HG03095 (cell line): ENCODE data around the gene OTUD3.
"Not testable (repeated sequence)": the region's sequence is repeated elsewhere in the genome, so short reads cannot be mapped to it uniquely, and the experiment has no call there.

ENCODE experiments used
- ATAC-seq: cut with Tn5 transposase; IDR thresholded peaks from one replicate; pipeline ENCODE4 v1.9.1; 2021; ENCODE audit warnings: moderate library complexity; ENCODE audit not compliant: unreplicated experiment

Gene OTUD3

GRCh38 chr1:19909971-19910370, 27.8 kb downstream of the OTUD3 start:
- ATAC-seq, result no peak

GRCh38 chr1:19910650-19911049, 28.5 kb downstream of the OTUD3 start:
- no peak for ATAC-seq

GRCh38 chr1:19918057-19918456, 35.9 kb downstream of the OTUD3 start:
- no peak for ATAC-seq

GRCh38 chr1:19920132-19920710, 38.0 kb downstream of the OTUD3 start:
- no peak for ATAC-seq

- ATAC-seq, result no peak
Measured at GRCh38 chr1:19921310-19921709, 39.1 kb downstream of the OTUD3 start.

GRCh38 chr1:19922015-19922688, 40.0 kb downstream of the OTUD3 start:
- no peak for ATAC-seq

- no peak for ATAC-seq
Measured at GRCh38 chr1:19923137-19923952, 41.1 kb downstream of the OTUD3 start, which contains the start of gene PLA2G2E. Gene PLA2G2E, minus strand, starts transcription at chr1:19923617. Its CDS starts 58 bp downstream, at chr1:19923559.

- ATAC-seq, result no peak
Measured at GRCh38 chr1:19923953-19924346, 41.8 kb downstream of the OTUD3 start.

GRCh38 chr1:19925342-19926070, 43.3 kb downstream of the OTUD3 start:
- ATAC-seq, result no peak

GRCh38 chr1:19926296-19927129, 44.3 kb downstream of the OTUD3 start:
- ATAC-seq, result no peak

- ATAC-seq, result not testable (repeated sequence)
Measured at GRCh38 chr1:19927130-19927421, 44.9 kb downstream of the OTUD3 start.

- ATAC-seq, result no peak
Measured at GRCh38 chr1:19932866-19933265, 50.7 kb downstream of the OTUD3 start.

- ATAC-seq, result no peak
Measured at GRCh38 chr1:19934336-19934735, 52.1 kb downstream of the OTUD3 start.

GRCh38 chr1:19936061-19936750, 54.0 kb downstream of the OTUD3 start:
- ATAC-seq, result no peak

GRCh38 chr1:19938472-19938871, 56.3 kb downstream of the OTUD3 start:
- ATAC-seq, result no peak

GRCh38 chr1:19940486-19941205, 58.5 kb downstream of the OTUD3 start:
- no peak for ATAC-seq

- no peak for ATAC-seq
Measured at GRCh38 chr1:19941206-19941568, 59.0 kb downstream of the OTUD3 start.

- ATAC-seq, result no peak
Measured at GRCh38 chr1:19942088-19942487, 59.9 kb downstream of the OTUD3 start.

GRCh38 chr1:19942657-19943056, 60.5 kb downstream of the OTUD3 start:
- ATAC-seq, result no peak
